T-cell (primary cell): ENCODE data around the gene SORL1. TPM values are rescaled to one million over a fixed set of nuclear protein-coding genes. Genes with fewer than 3 reads are reported as not detected.
A peak's percentile ranks its signal among the peaks of the same experiment; 100 is the strongest.

ENCODE experiments used
- ATAC-seq, 4 experiments: fragments of 200-7000 bp in 3 of 4; fragments of 150-1000 bp in 1 of 4; cut with Tn5 transposase; replicated peaks in 1 of 4; 1 replicate in 3 of 4; 2 replicates in 1 of 4; pipeline ENCODE4 v1.10.0; 2021; ENCODE audit warnings: moderate library complexity in 3 of 4, mild to moderate bottlenecking in 2 of 4, moderate number of reproducible peaks in 1 of 4
- CTCF ChIA-PET, 2 donors: fragments of 300-600 bp; sonication (Branson Sonifier 250); formaldehyde crosslinking; loops; one replicate each; lab custom pipeline; 2022; ENCODE audit warnings: antibody characterized with exemption in 2 of 2; lab: Charles Lee
- POLR2A ChIA-PET, 2 donors: fragments of 300-600 bp; sonication (Branson Sonifier 250); formaldehyde crosslinking; loops; one replicate each; lab custom pipeline; 2022; ENCODE audit warnings: antibody characterized with exemption in 2 of 2; lab: Charles Lee
- DNase-seq, 35 experiments: peaks; one replicate each; pipeline versions ENCODE4 v3.0.0 to v3.0.0-alpha.2; 2013 to 2023
- H3K27ac ChIP-seq: one replicate; pipeline ENCODE4 v1.5.1; 2013; ENCODE audit warnings: low read length
- H3K27me3 ChIP-seq, 2 experiments: replicated peaks in 1 of 2; 1 replicate in 1 of 2; 2 replicates in 1 of 2; pipeline versions ENCODE4 v1.6.1 to v1.7.0; 2013; ENCODE audit warnings: low read length in 1 of 2, mixed read lengths in 1 of 2; ENCODE audit not compliant: control insufficient read depth in 2 of 2, insufficient read depth in 2 of 2; ENCODE audit errors: extremely low read depth in 1 of 2
- H3K36me3 ChIP-seq, 2 donors: 1 replicate in 1 of 2; 2 replicates in 1 of 2; pipeline versions ENCODE4 v1.6.1 to v1.7.0; 2013; ENCODE audit warnings: low read length in 1 of 2; ENCODE audit not compliant: control insufficient read depth in 2 of 2, insufficient read depth in 1 of 2; ENCODE audit errors: extremely low read depth in 1 of 2
- H3K4me1 ChIP-seq, 2 experiments: 1 replicate in 1 of 2; 2 replicates in 1 of 2; pipeline versions ENCODE4 v1.6.1 to v1.7.0; 2013; ENCODE audit warnings: low read length in 2 of 2, mixed read lengths in 1 of 2; ENCODE audit not compliant: insufficient read depth in 2 of 2, control insufficient read depth in 1 of 2; ENCODE audit errors: extremely low read depth in 1 of 2
- H3K4me3 ChIP-seq, 2 donors: 1 replicate in 1 of 2; 2 replicates in 1 of 2; pipeline versions ENCODE4 v1.5.1 to v1.7.0; 2013; ENCODE audit warnings: mild to moderate bottlenecking in 2 of 2, low read length in 1 of 2, moderate library complexity in 1 of 2; ENCODE audit not compliant: control insufficient read depth in 1 of 2; ENCODE audit errors: extremely low read depth in 1 of 2
- H3K9me3 ChIP-seq: 2 replicates; pipeline ENCODE4 v1.7.0; 2013
- H3K27ac Mint-ChIP-seq, 2 donors: one replicate each; pipeline ENCODE4 v1.8.0; 2020 to 2021; ENCODE audit warnings: mild to moderate bottlenecking in 2 of 2, mixed read lengths in 2 of 2
- H3K27me3 Mint-ChIP-seq, 2 donors: one replicate each; pipeline ENCODE4 v1.8.0; 2021 to 2022; ENCODE audit warnings: mixed read lengths in 2 of 2
- H3K36me3 Mint-ChIP-seq: one replicate; pipeline ENCODE4 v1.8.0; 2021; ENCODE audit warnings: mixed read lengths
- H3K4me1 Mint-ChIP-seq, 3 donors: one replicate each; pipeline ENCODE4 v1.8.0; 2020 to 2022; ENCODE audit warnings: mixed read lengths in 3 of 3, mild to moderate bottlenecking in 1 of 3
- H3K4me3 Mint-ChIP-seq, 3 donors: one replicate each; pipeline ENCODE4 v1.8.0; 2020 to 2022; ENCODE audit warnings: mild to moderate bottlenecking in 3 of 3, mixed read lengths in 3 of 3, moderate library complexity in 3 of 3
- H3K9me3 Mint-ChIP-seq, 3 donors: one replicate each; pipeline ENCODE4 v1.8.0; 2020 to 2022; ENCODE audit warnings: mixed read lengths in 3 of 3
- WGBS: methylation state at CpG from one replicate; pipeline ENCODE4 v1.1.5; 2013; ENCODE audit warnings: missing lambda C conversion rate; ENCODE audit not compliant: insufficient coverage; 5-methylcytosine and 5-hydroxymethylcytosine counted together
- total RNA-seq, 35 experiments: library from RNA in 6 of 35; stranded (reverse) in 6 of 35; fragments of 120-200 nt in 1 of 35; gene quantifications; one replicate each; pipeline versions ENCODE4 v1.2.1 to v1.2.4 and lab custom pipeline; 2013 to 2026

The SORL1 gene
- total RNA-seq, 5 donors from 2014 or later (not counting 1 experiment from before 2014, with no cell fraction given): 361 to 422 (median 392) TPM

GRCh38 chr11:121611242-121611641 is 159.1 kb downstream of the SORL1 start:
- no peak for DNase-seq
- ChIA-PET CTCF (no interaction called here), POLR2A (interaction anchor here in 1 of 2 donors (0.6 kb wide), 2 partner anchors 11 to 202 kb away, joined by 3 read pairs; no protein-coding TSS in a partner anchor)
- no peak for ATAC-seq
- Histone ChIP-seq H3K9me3 (no peaks in the 10 kb centered on the region), H3K36me3 (peaks cover 22 to 98% of the 10 kb centered on the region in 2 donors), H3K4me3 (no peak overlapping the region), H3K4me1 (no peaks in the 10 kb centered on the region), H3K27ac (no peak overlapping the region), H3K27me3 (no peaks in the 10 kb centered on the region)
- Mint-ChIP-seq H3K27me3 (no peaks in the 10 kb centered on the region), H3K36me3 (peaks cover 89% of the 10 kb centered on the region), H3K27ac (no peak overlapping the region), H3K9me3 (no peaks in the 10 kb centered on the region), H3K4me3 (no peak overlapping the region), H3K4me1 (no peaks in the 10 kb centered on the region)
- WGBS: no CpG with 5 or more reads among the region's 6 CpGs

- Mint-ChIP-seq H3K36me3 (peaks cover 90% of the 10 kb centered on the region), H3K27ac (no peak overlapping the region), H3K9me3 (no peaks in the 10 kb centered on the region), H3K27me3 (no peaks in the 10 kb centered on the region), H3K4me3 (no peak overlapping the region), H3K4me1 (no peaks in the 10 kb centered on the region)
- Histone ChIP-seq H3K27me3 (no peaks in the 10 kb centered on the region), H3K4me1 (no peaks in the 10 kb centered on the region), H3K4me3 (no peak overlapping the region), H3K36me3 (peaks cover 24 to 98% of the 10 kb centered on the region in 2 donors), H3K27ac (no peak overlapping the region), H3K9me3 (no peaks in the 10 kb centered on the region)
- ChIA-PET POLR2A (no interaction called here), CTCF (interaction anchor here in 1 of 2 donors (0.6 kb wide), 1 partner anchor 369 kb away, joined by 3 read pairs; no protein-coding TSS in a partner anchor)
- ATAC-seq (no peak), DNase-seq (no peak)
- 100% methylated on average over 2 of the region's 4 CpGs for WGBS
These were observed 161.6 kb downstream of the SORL1 start for GRCh38 chr11:121613724-121614123.

GRCh38 chr11:121614636-121615240 is 162.6 kb downstream of the SORL1 start:
- no peak overlapping the region for H3K27ac Mint-ChIP-seq
- 88% methylated on average over 7 of the region's 12 CpGs for WGBS
- no peaks in the 10 kb centered on the region for H3K4me1 ChIP-seq
- ChIA-PET CTCF (no interaction called here), POLR2A (no interaction called here)
- H3K9me3 ChIP-seq: no peaks in the 10 kb centered on the region
- no peak overlapping the region for H3K4me3 ChIP-seq
- no peak for DNase-seq
- ATAC-seq: no peak
- H3K4me1 Mint-ChIP-seq: no peaks in the 10 kb centered on the region
- no peaks in the 10 kb centered on the region for H3K27me3 Mint-ChIP-seq
- H3K4me3 Mint-ChIP-seq: no peak overlapping the region
- H3K36me3 ChIP-seq: peaks cover 24 to 98% of the 10 kb centered on the region in 2 donors
- peaks cover 88% of the 10 kb centered on the region for H3K36me3 Mint-ChIP-seq
- H3K9me3 Mint-ChIP-seq: no peaks in the 10 kb centered on the region
- H3K27ac ChIP-seq: no peak overlapping the region
- no peaks in the 10 kb centered on the region for H3K27me3 ChIP-seq

GRCh38 chr11:121615501-121615900 is 163.4 kb downstream of the SORL1 start:
- ATAC-seq (no peak), DNase-seq (no peak)
- ChIA-PET CTCF (interaction anchor here in 1 of 2 donors (1.1 kb wide), 1 partner anchor 9 kb away, joined by 3 read pairs; no protein-coding TSS in a partner anchor), POLR2A (no interaction called here)
- peaks cover 19 to 98% of the 10 kb centered on the region in 2 donors for H3K36me3 ChIP-seq
- H3K27ac ChIP-seq: no peak overlapping the region
- H3K27me3 Mint-ChIP-seq: no peaks in the 10 kb centered on the region
- no peaks in the 10 kb centered on the region for H3K4me1 Mint-ChIP-seq
- no peaks in the 10 kb centered on the region for H3K9me3 ChIP-seq
- H3K27me3 ChIP-seq: no peaks in the 10 kb centered on the region
- no peak overlapping the region for H3K4me3 Mint-ChIP-seq
- no peaks in the 10 kb centered on the region for H3K4me1 ChIP-seq
- H3K27ac Mint-ChIP-seq: peak overlapping the region in 1 of 2 donors; percentile 28
- H3K4me3 ChIP-seq: no peak overlapping the region
- WGBS: 69% methylated on average over 2 of the region's 3 CpGs
- no peaks in the 10 kb centered on the region for H3K9me3 Mint-ChIP-seq
- H3K36me3 Mint-ChIP-seq: peaks cover 87% of the 10 kb centered on the region

DNA sequence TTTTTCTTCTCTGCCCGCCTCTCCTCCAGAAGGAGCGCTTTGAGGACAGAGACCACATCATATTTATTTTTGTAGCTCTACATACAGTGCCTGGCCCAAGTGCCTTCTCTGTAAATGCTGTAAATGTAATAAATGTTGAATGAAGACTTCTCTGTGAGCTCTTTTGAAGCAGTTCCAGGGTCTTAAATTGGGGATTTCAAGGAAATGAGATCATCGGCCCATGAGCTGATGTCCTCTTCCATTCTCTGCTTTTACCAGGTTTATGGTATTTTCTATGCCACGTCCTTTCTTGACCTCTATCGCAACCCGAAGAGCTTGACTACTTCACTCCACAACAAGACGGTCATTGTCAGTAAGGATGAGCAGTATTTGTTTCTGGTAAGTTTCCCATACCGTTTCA is 166.4 kb downstream of the SORL1 start:
- no peaks in the 10 kb centered on the region for H3K9me3 Mint-ChIP-seq
- WGBS: no CpG with 5 or more reads among the region's 8 CpGs
- ATAC-seq (no peak), DNase-seq (no peak)
- no peak overlapping the region for H3K4me3 Mint-ChIP-seq
- Histone ChIP-seq H3K36me3 (peaks cover 20 to 99% of the 10 kb centered on the region in 2 donors), H3K27ac (no peak overlapping the region), H3K4me3 (no peak overlapping the region), H3K9me3 (no peaks in the 10 kb centered on the region), H3K27me3 (no peaks in the 10 kb centered on the region), H3K4me1 (no peaks in the 10 kb centered on the region)
- ChIA-PET CTCF (no interaction called here), POLR2A (interaction anchor here in 1 of 2 donors (0.5 kb wide), 1 partner anchor 725 kb away, joined by 3 read pairs; no protein-coding TSS in a partner anchor)
- peaks cover 90% of the 10 kb centered on the region for H3K36me3 Mint-ChIP-seq
- no peaks in the 10 kb centered on the region for H3K27me3 Mint-ChIP-seq
- no peak overlapping the region for H3K27ac Mint-ChIP-seq
- H3K4me1 Mint-ChIP-seq: no peaks in the 10 kb centered on the region

DNA sequence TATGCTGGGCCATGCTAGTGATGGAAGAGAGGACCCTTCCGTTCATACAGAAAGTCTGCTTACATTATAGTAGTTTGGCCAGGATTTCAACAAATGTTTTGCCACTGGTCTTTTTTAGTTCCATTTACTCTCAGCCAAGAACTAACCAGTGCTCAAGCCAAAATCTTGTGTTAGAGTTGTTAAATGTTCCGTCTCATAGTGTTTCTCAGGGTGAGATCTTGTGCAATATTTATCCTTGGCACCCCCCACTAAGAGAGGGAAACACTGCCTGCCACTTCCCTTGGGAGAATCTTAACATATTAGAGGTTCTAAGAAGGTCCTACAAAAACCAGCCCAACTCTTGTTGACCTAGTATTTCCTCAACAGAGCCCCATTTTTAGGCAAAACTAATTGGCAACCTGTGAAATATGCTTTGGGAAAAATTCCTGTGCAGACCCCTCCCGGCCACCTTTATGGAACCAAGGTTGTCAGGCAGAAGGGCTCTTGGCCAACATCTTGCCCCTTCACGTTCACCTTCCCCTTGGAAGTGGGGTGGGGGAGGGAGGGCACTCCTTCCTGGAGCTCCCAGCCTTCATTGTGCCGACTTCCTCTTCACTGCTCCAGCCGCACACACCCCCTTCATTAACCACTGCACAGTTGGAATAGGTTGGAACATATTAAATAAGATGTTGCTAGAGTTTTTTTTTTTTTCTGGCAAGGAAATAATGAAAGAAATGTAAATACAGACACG is 173.8 kb downstream of the SORL1 start:
- Histone ChIP-seq H3K4me3 (no peak overlapping the region), H3K27ac (no peak overlapping the region), H3K36me3 (peaks cover 22 to 97% of the 10 kb centered on the region in 2 donors), H3K4me1 (no peaks in the 10 kb centered on the region), H3K9me3 (no peaks in the 10 kb centered on the region), H3K27me3 (no peaks in the 10 kb centered on the region)
- ChIA-PET CTCF (no interaction called here), POLR2A (no interaction called here)
- Mint-ChIP-seq H3K9me3 (no peaks in the 10 kb centered on the region), H3K4me1 (peaks cover 0 to 7% (median 0%) of the 10 kb centered on the region in 3 donors), H3K27ac (no peak overlapping the region), H3K4me3 (no peak overlapping the region), H3K36me3 (peaks cover 91% of the 10 kb centered on the region), H3K27me3 (no peaks in the 10 kb centered on the region)
- DNase-seq: no peak
- ATAC-seq: no peak
- WGBS: no CpG with 5 or more reads among the region's 7 CpGs
